ENCODE results near the gene KLF13. TPM values are rescaled to one million over a fixed set of nuclear protein-coding genes. Genes with fewer than 3 reads are reported as not detected.

The KLF13 gene
- total RNA-seq, 1 experiment from 2014 or later, result 78.6 TPM

DNA sequence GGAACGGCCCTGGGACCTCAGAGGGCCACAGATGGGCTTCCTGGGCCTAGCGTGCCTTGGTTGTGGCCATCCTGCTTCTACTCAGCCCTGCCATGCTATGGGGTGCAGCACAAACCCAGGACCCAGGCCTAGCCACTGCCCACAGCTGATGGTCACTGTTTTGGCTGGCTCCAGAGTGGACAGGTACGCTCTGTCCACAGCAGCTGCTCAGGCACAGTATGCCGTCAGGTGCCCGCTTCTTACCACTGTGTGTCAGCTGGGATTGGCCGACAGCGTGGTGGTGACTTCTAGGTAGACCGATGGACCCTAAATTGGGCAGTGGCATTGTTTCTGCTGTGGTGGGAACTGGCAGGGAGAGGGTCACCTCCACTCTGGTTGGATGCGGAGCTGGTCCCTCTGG is 47.3 kb downstream of the KLF13 start:
- Histone ChIP-seq H3K9me3 (ENCODE audit: control insufficient read depth, insufficient read depth, low read depth, low read length) (no peaks in the 10 kb centered on the region), H3K4me1 (ENCODE audit: control insufficient read depth, insufficient read depth, low read length) (no peaks in the 10 kb centered on the region), H3K27me3 (ENCODE audit: control insufficient read depth, insufficient read depth, low read length) (no peaks in the 10 kb centered on the region), H3K27ac (ENCODE audit: low read length) (no peak overlapping the region), H3K4me3 (ENCODE audit: low read depth in 2 of 2, low read length in 2 of 2) (no peak overlapping the region), H3K36me3 (ENCODE audit: control insufficient read depth, insufficient read depth, low read length) (no peaks in the 10 kb centered on the region)
- no TSS peak for BruUV-seq (replicated peaks)
- ATAC-seq (no peak), DNase-seq (ENCODE audit: low read depth, low spot score) (no peak)
- CTCF ChIA-PET, result no interaction called here
- TF ChIP-seq POLR2AphosphoS5 (IDR thresholded peaks at IDR 0.05; ENCODE audit: low read depth, low read length) (no peak), SIN3A (IDR thresholded peaks at IDR 0.05; ENCODE audit: borderline replicate concordance, insufficient read depth, low read depth, low read length) (no peak), TCF7L2 (IDR thresholded peaks at IDR 0.05; ENCODE audit: low read depth, low read length) (no peak)
- TF ChIP-seq, protein P1, sequence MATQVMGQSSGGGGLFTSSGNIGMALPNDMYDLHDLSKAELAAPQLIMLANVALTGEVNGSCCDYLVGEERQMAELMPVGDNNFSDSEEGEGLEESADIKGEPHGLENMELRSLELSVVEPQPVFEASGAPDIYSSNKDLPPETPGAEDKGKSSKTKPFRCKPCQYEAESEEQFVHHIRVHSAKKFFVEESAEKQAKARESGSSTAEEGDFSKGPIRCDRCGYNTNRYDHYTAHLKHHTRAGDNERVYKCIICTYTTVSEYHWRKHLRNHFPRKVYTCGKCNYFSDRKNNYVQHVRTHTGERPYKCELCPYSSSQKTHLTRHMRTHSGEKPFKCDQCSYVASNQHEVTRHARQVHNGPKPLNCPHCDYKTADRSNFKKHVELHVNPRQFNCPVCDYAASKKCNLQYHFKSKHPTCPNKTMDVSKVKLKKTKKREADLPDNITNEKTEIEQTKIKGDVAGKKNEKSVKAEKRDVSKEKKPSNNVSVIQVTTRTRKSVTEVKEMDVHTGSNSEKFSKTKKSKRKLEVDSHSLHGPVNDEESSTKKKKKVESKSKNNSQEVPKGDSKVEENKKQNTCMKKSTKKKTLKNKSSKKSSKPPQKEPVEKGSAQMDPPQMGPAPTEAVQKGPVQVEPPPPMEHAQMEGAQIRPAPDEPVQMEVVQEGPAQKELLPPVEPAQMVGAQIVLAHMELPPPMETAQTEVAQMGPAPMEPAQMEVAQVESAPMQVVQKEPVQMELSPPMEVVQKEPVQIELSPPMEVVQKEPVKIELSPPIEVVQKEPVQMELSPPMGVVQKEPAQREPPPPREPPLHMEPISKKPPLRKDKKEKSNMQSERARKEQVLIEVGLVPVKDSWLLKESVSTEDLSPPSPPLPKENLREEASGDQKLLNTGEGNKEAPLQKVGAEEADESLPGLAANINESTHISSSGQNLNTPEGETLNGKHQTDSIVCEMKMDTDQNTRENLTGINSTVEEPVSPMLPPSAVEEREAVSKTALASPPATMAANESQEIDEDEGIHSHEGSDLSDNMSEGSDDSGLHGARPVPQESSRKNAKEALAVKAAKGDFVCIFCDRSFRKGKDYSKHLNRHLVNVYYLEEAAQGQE (IDR thresholded peaks at IDR 0.05; ENCODE audit: insufficient read depth in 1 of 2, low read depth in 2 of 2, low read length in 1 of 2), result no peak
- TF ChIP-seq, protein P2, sequence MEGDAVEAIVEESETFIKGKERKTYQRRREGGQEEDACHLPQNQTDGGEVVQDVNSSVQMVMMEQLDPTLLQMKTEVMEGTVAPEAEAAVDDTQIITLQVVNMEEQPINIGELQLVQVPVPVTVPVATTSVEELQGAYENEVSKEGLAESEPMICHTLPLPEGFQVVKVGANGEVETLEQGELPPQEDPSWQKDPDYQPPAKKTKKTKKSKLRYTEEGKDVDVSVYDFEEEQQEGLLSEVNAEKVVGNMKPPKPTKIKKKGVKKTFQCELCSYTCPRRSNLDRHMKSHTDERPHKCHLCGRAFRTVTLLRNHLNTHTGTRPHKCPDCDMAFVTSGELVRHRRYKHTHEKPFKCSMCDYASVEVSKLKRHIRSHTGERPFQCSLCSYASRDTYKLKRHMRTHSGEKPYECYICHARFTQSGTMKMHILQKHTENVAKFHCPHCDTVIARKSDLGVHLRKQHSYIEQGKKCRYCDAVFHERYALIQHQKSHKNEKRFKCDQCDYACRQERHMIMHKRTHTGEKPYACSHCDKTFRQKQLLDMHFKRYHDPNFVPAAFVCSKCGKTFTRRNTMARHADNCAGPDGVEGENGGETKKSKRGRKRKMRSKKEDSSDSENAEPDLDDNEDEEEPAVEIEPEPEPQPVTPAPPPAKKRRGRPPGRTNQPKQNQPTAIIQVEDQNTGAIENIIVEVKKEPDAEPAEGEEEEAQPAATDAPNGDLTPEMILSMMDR (IDR thresholded peaks at IDR 0.05), result no peak
- in situ Hi-C loops (cut with HindIII; ENCODE audit: low pct_unique_long_range_greater_than_20kb, low sequenced_read_pairs) (no loop called here), intact Hi-C loops (cut with micrococcal nuclease; ENCODE audit: unreplicated experiment) (no loop called here)
- POLR2A ChIA-PET, result no interaction called here

DNA sequence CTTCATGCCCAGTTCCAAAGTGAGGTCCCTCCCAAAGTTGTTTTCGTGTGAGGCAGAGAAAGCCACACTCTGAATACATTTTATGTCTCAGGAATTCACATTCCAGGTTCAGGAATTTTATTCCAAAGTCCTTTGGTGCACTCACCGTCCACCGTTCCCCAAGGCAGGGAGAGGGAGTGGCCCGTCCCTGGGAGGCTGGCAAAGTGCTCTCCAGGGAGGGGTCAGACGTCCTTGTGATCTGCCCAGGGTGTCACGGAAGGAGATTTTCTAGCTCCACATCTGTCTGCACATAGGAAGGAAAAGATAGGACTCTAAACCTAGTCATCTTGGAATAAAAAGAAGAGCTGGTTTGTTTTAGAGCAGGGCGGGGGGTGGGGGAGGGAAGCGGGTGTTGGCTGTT is 47.9 kb downstream of the KLF13 start:
- CTCF ChIA-PET, result no interaction called here
- H3K9me3 ChIP-seq (ENCODE audit: control insufficient read depth, insufficient read depth, low read depth, low read length), result no peaks in the 10 kb centered on the region
- intact Hi-C loops (cut with micrococcal nuclease; ENCODE audit: unreplicated experiment) (no loop called here), in situ Hi-C loops (cut with HindIII; ENCODE audit: low pct_unique_long_range_greater_than_20kb, low sequenced_read_pairs) (no loop called here)
- POLR2A ChIA-PET, result no interaction called here
- no peak for TF ChIP-seq TCF7L2 (IDR thresholded peaks at IDR 0.05; ENCODE audit: low read depth, low read length)
- TF ChIP-seq, protein P2 (IDR thresholded peaks at IDR 0.05), result no peak
- TF ChIP-seq SIN3A (IDR thresholded peaks at IDR 0.05; ENCODE audit: borderline replicate concordance, insufficient read depth, low read depth, low read length), result no peak
- TF ChIP-seq, protein P1 (IDR thresholded peaks at IDR 0.05; ENCODE audit: insufficient read depth in 1 of 2, low read depth in 2 of 2, low read length in 1 of 2), result no peak
- TF ChIP-seq POLR2AphosphoS5 (IDR thresholded peaks at IDR 0.05; ENCODE audit: low read depth, low read length), result no peak
- ATAC-seq (no peak), DNase-seq (ENCODE audit: low read depth, low spot score) (no peak)
- H3K4me3 ChIP-seq (ENCODE audit: low read depth in 2 of 2, low read length in 2 of 2), result no peak overlapping the region
- no peak overlapping the region for H3K27ac ChIP-seq (ENCODE audit: low read length)
- H3K27me3 ChIP-seq (ENCODE audit: control insufficient read depth, insufficient read depth, low read length), result no peaks in the 10 kb centered on the region
- H3K4me1 ChIP-seq (ENCODE audit: control insufficient read depth, insufficient read depth, low read length), result no peaks in the 10 kb centered on the region
- H3K36me3 ChIP-seq (ENCODE audit: control insufficient read depth, insufficient read depth, low read length), result no peaks in the 10 kb centered on the region
- BruUV-seq (replicated peaks), result no TSS peak
